ENCODE data around the gene FOXN4. TPM values are rescaled to one million over a fixed set of nuclear protein-coding genes. Genes with fewer than 3 reads are reported as not detected.

FOXN4 gene
- total and polyA plus RNA-seq, 2 donors (not counting 3 experiments of a cell fraction or from before 2014, with no cell fraction given) = not detected

- Histone ChIP-seq H4K20me1 (replicated peaks; ENCODE audit: control insufficient read depth, extremely low read depth, insufficient read depth, low read length) (no peaks in the 10 kb centered on the region), H3K4me1 (ENCODE audit: control insufficient read depth, extremely low read depth, insufficient read depth, low read length) (no peaks in the 10 kb centered on the region), H3K27me3 (ENCODE audit: control insufficient read depth in 2 of 2, insufficient read depth in 2 of 2, low read length in 2 of 2) (peaks cover 15 to 18% of the 10 kb centered on the region in 2 experiments), H3K4me3 (replicated peaks in 1 of 3; ENCODE audit: insufficient read depth in 1 of 3, low read depth in 1 of 3, low read length in 3 of 3) (no peak overlapping the region), H3K9ac (replicated peaks; ENCODE audit: extremely low read depth, insufficient read depth, low read length) (no peak overlapping the region), H3K9me1 (replicated peaks; ENCODE audit: control insufficient read depth, extremely low read depth, insufficient read depth, low read length) (no peaks in the 10 kb centered on the region), H2AFZ (ENCODE audit: low read depth, low read length) (no peak overlapping the region), H3K9me3 (replicated peaks; ENCODE audit: control insufficient read depth, insufficient read depth, low read length) (no peaks in the 10 kb centered on the region), H3K27ac (ENCODE audit: insufficient read depth, low read depth, low read length) (no peak overlapping the region), H3K79me2 (ENCODE audit: control insufficient read depth, insufficient read depth, low read length) (no peaks in the 10 kb centered on the region), H3K4me2 (ENCODE audit: insufficient read depth, low read length) (no peak overlapping the region), H3K36me3 (ENCODE audit: control insufficient read depth in 2 of 2, extremely low read depth in 1 of 2, insufficient read depth in 2 of 2, low read length in 2 of 2) (no peaks in the 10 kb centered on the region)
- TF ChIP-seq MAX (IDR thresholded peaks at IDR 0.05; ENCODE audit: insufficient read depth, insufficient read length) = no peak
- no peak for TF ChIP-seq POLR2A (IDR thresholded peaks at IDR 0.05; ENCODE audit: low read depth, low read length)
- TF ChIP-seq JUN (IDR thresholded peaks at IDR 0.05; ENCODE audit: borderline replicate concordance, insufficient read depth, insufficient read length, low read depth) = no peak
- TF ChIP-seq GATA2 (IDR thresholded peaks at IDR 0.05; ENCODE audit: insufficient read depth, insufficient read length, low read depth, low read length) = no peak
- TF ChIP-seq EZH2 (IDR thresholded peaks at IDR 0.05; ENCODE audit: borderline replicate concordance, low read depth, low read length, severe bottlenecking) = no peak
- no peak for TF ChIP-seq MYC (IDR thresholded peaks at IDR 0.05; ENCODE audit: low read depth, low read length)
- TF ChIP-seq FOS (IDR thresholded peaks at IDR 0.05; ENCODE audit: borderline replicate concordance, insufficient read depth, low read length) = no peak
- no peak for TF ChIP-seq POLR2AphosphoS5 (IDR thresholded peaks at IDR 0.05; ENCODE audit: insufficient read depth, low read depth, low read length)
- TF ChIP-seq CTCF (IDR thresholded peaks at IDR 0.05; ENCODE audit: extremely low read depth in 1 of 2, insufficient read depth in 1 of 2, low read depth in 1 of 2, low read length in 2 of 2) = no peak
- dilution Hi-C loops (cut with MboI; ENCODE audit: extremely low pct_ligation_motif_present, low sequenced_read_pairs) (no loop called here), intact Hi-C loops (cut with micrococcal nuclease) (no loop called here)
- no TSS peak for BruUV-seq (replicated peaks)
- CTCF ChIA-PET = interaction anchor here (0.8 to 1.6 kb wide), 2 partner anchors 9 to 19 kb away, joined by 3 to 5 read pairs; no protein-coding TSS in a partner anchor
- POLR2A ChIA-PET = no interaction called here
- DNase-seq (ENCODE audit: low read depth, low spot score) (no peak), FAIRE-seq (no peak)
Observed at GRCh38 chr12:109302358-109302757, 6.7 kb downstream of the FOXN4 start.

Data from endothelial cell of umbilical vein (primary cell).